Forelimb muscle (tissue), 1 donor: ENCODE results near the gene LAT. TPM values are rescaled to one million over a fixed set of nuclear protein-coding genes. Genes with fewer than 3 reads are reported as not detected.

Experiments
- polyA plus RNA-seq: library from polyadenylated mRNA; unstranded; fragments of 120-200 nt; gene quantifications from one replicate; pipeline ENCODE4 v1.2.1, GENCODE V29; 2013; ENCODE audit not compliant: insufficient read length

LAT gene
- polyA plus RNA-seq, 1 donor = 3.1 TPM

Other genes starting within 250 kb of the LAT start
- gene NPIPB9, start 233.3 kb upstream of the LAT start, polyA plus RNA-seq = 0.86 TPM
- 75.1 TPM for gene ATXN2L, start 162.1 kb upstream of the LAT start, polyA plus RNA-seq
- gene TUFM, start 138.7 kb upstream of the LAT start, polyA plus RNA-seq = 145 TPM
- 43.7 TPM for gene SH2B1, start 121.2 kb upstream of the LAT start, polyA plus RNA-seq
- 688 TPM for gene ATP2A1, start 106.6 kb upstream of the LAT start, polyA plus RNA-seq
- 13.2 TPM for gene RABEP2, start 59.8 kb upstream of the LAT start, polyA plus RNA-seq
- 0.65 TPM for gene CD19, start 53.1 kb upstream of the LAT start, polyA plus RNA-seq
- 29.3 TPM for gene NFATC2IP, start 34.1 kb upstream of the LAT start, polyA plus RNA-seq
- gene SPNS1, start 10.3 kb upstream of the LAT start, polyA plus RNA-seq = 23.8 TPM